Left lung (tissue), 10 donors: ENCODE results near the gene TRMU. TPM values are rescaled to one million over a fixed set of nuclear protein-coding genes. Genes with fewer than 3 reads are reported as not detected.

Experiments used
- ATAC-seq: fragments of 200-7000 bp; cut with Tn5 transposase; one replicate; pipeline ENCODE4 v1.9.1; 2020; ENCODE audit warnings: moderate library complexity
- DNase-seq, 4 donors: peaks; one replicate each; pipeline ENCODE4 v3.0.0-alpha.2; 2013 to 2020
- H3K27ac ChIP-seq, 2 donors: fragments of 200-600 bp; sonication (generic) in 1 of 2; one replicate each; pipeline versions ENCODE4 v1.5.0 to v1.8.0; 2020 to 2021
- H3K27me3 ChIP-seq, 2 donors: fragments of 200-600 bp; sonication (generic) in 1 of 2; one replicate each; pipeline versions ENCODE4 v1.5.0 to v1.8.0; 2020 to 2021
- H3K36me3 ChIP-seq, 2 donors: fragments of 200-600 bp; sonication (generic) in 1 of 2; one replicate each; pipeline versions ENCODE4 v1.5.0 to v1.8.0; 2020 to 2021
- H3K4me1 ChIP-seq, 2 donors: fragments of 200-600 bp; one replicate each; pipeline ENCODE4 v1.8.0; 2021
- H3K4me3 ChIP-seq, 2 donors: fragments of 200-600 bp; sonication (generic) in 1 of 2; one replicate each; pipeline versions ENCODE4 v1.5.0 to v1.8.0; 2020 to 2021; ENCODE audit warnings: mild to moderate bottlenecking in 1 of 2
- H3K9me3 ChIP-seq, 2 donors: fragments of 200-600 bp; sonication (generic) in 1 of 2; one replicate each; pipeline versions ENCODE4 v1.5.0 to v1.8.0; 2020 to 2021
- CTCF ChIP-seq, 2 donors: fragments of 200-600 bp; sonication (generic) in 1 of 2; IDR thresholded peaks; one replicate each; pipeline versions ENCODE4 v1.5.0 to v1.8.0; 2021; ENCODE audit warnings: antibody characterized with exemption in 2 of 2
- intact Hi-C, 2 donors: fragments of 100-400 bp; cut with DNase I; formaldehyde crosslinking; loops; one replicate each; pipeline versions ENCODE4 v1.11.2 to v1.14.2; 2022
- polyA plus RNA-seq, 6 donors: library from polyadenylated mRNA; unstranded; fragments of 120-200 nt; gene quantifications; one replicate each; pipeline ENCODE4 v1.2.1, GENCODE V29; 2013; ENCODE audit not compliant: insufficient read length in 6 of 6
- total RNA-seq, 2 donors: library from RNA; stranded (reverse); fragmentation: NEBNext Ultra II Directional; extraction: Animal tissue kit (Norgen Biotek cat#: 25700); gene quantifications; one replicate each; pipeline ENCODE4 v1.2.1, GENCODE V29; 2021
- donor health status: DM: no; HTN: yes; CAD: no.
- donor health status: DM: no; HTN: no; CAD: no.

TRMU gene
- total and polyA plus RNA-seq, 8 donors: 34.1 to 53.1 (median 42.5) TPM

- Histone ChIP-seq H3K9me3 (peaks cover 0 to 4% of the 10 kb centered on the region in 2 donors), H3K4me1 (peaks cover 0 to 4% of the 10 kb centered on the region in 2 donors), H3K36me3 (no peaks in the 10 kb centered on the region), H3K27ac (no peak overlapping the region), H3K4me3 (no peak overlapping the region), H3K27me3 (no peaks in the 10 kb centered on the region)
- ATAC-seq (no peak), DNase-seq (peak in 1 of 4 donors; percentile 35)
- intact Hi-C loops: no loop called here
- no peak for TF ChIP-seq CTCF (IDR thresholded peaks at IDR 0.05)
Measured at GRCh38 chr22:46381142-46381541, 45.6 kb downstream of the TRMU start.

GRCh38 chr22:46381731-46382130 lies 46.2 kb downstream of the TRMU start:
- DNase-seq: peak in 1 of 4 donors; percentile 64
- intact Hi-C loops: no loop called here
- H3K4me3 ChIP-seq: no peak overlapping the region
- no peak for TF ChIP-seq CTCF (IDR thresholded peaks at IDR 0.05)
- H3K27ac ChIP-seq: no peak overlapping the region
- no peaks in the 10 kb centered on the region for H3K36me3 ChIP-seq
- ATAC-seq: no peak
- peaks cover 0 to 4% of the 10 kb centered on the region in 2 donors for H3K4me1 ChIP-seq
- no peaks in the 10 kb centered on the region for H3K9me3 ChIP-seq
- H3K27me3 ChIP-seq: no peaks in the 10 kb centered on the region

GRCh38 chr22:46382524-46382923 lies 47.0 kb downstream of the TRMU start:
- peak in 1 of 4 donors; percentile 18 for DNase-seq
- no peak for TF ChIP-seq CTCF (IDR thresholded peaks at IDR 0.05)

GRCh38 chr22:46386312-46386711 lies 50.8 kb downstream of the TRMU start:
- Histone ChIP-seq H3K9me3 (no peaks in the 10 kb centered on the region), H3K4me1 (no peaks in the 10 kb centered on the region), H3K27me3 (no peaks in the 10 kb centered on the region), H3K27ac (no peak overlapping the region), H3K36me3 (peaks cover 0 to 7% of the 10 kb centered on the region in 2 donors), H3K4me3 (no peak overlapping the region)
- ATAC-seq (no peak), DNase-seq (peak in 1 of 4 donors; percentile 80)
- intact Hi-C loops: no loop called here
- no peak for TF ChIP-seq CTCF (IDR thresholded peaks at IDR 0.05)

More at GRCh38 chr22:46382524-46382923, 47.0 kb downstream of the TRMU start:
- no peak overlapping the region for H3K4me3 ChIP-seq
- H3K27me3 ChIP-seq: no peaks in the 10 kb centered on the region
- intact Hi-C loops: no loop called here
- no peak overlapping the region for H3K27ac ChIP-seq
- H3K36me3 ChIP-seq: no peaks in the 10 kb centered on the region
- no peak for ATAC-seq
- H3K9me3 ChIP-seq: no peaks in the 10 kb centered on the region
- peaks cover 0 to 4% of the 10 kb centered on the region in 2 donors for H3K4me1 ChIP-seq

GRCh38 chr22:46387748-46388147 lies 52.2 kb downstream of the TRMU start:
- H3K27ac ChIP-seq: no peak overlapping the region
- H3K27me3 ChIP-seq: no peaks in the 10 kb centered on the region
- no peak for TF ChIP-seq CTCF (IDR thresholded peaks at IDR 0.05)
- DNase-seq (peak in 1 of 4 donors; percentile 51), ATAC-seq (no peak)
- H3K4me1 ChIP-seq: no peaks in the 10 kb centered on the region
- H3K4me3 ChIP-seq: no peak overlapping the region
- peaks cover 0 to 7% of the 10 kb centered on the region in 2 donors for H3K36me3 ChIP-seq
- intact Hi-C loops: no loop called here
- no peaks in the 10 kb centered on the region for H3K9me3 ChIP-seq
